Body of pancreas (tissue), 4 donors: ENCODE measurements around the gene SLC29A4. TPM values are rescaled to one million over a fixed set of nuclear protein-coding genes. Genes with fewer than 3 reads are reported as not detected.
A peak's percentile ranks its signal among the peaks of the same experiment; 100 is the strongest.
"Not testable (repeated sequence)": the region's sequence is repeated elsewhere in the genome, so short reads cannot be mapped to it uniquely, and the experiment has no call there.

Experiments used
- ATAC-seq: fragments of 150-250 bp; one replicate; pipeline ENCODE4 v1.9.1; 2016
- DNase-seq, 4 donors: peaks; one replicate each; pipeline ENCODE4 v3.0.0-alpha.2; 2019
- H3K27ac ChIP-seq, 4 donors: fragments of 200-600 bp; sonication (generic); 1 replicate in 3 of 4; 2 replicates in 1 of 4; pipeline versions ENCODE4 v1.5.1 to v1.6.1; 2016 to 2019; ENCODE audit warnings: mild to moderate bottlenecking in 1 of 4, mixed read lengths in 1 of 4, moderate library complexity in 1 of 4
- H3K27me3 ChIP-seq, 2 donors: fragments of 200-600 bp; sonication (generic); one replicate each; pipeline ENCODE4 v1.6.0; 2016; ENCODE audit warnings: mild to moderate bottlenecking in 1 of 2
- H3K36me3 ChIP-seq, 2 donors: fragments of 200-600 bp; sonication (generic); replicated peaks in 1 of 2; 2 replicates each; pipeline ENCODE4 v1.5.1; 2016; ENCODE audit warnings: low read depth in 2 of 2; ENCODE audit not compliant: insufficient read depth in 1 of 2
- H3K4me1 ChIP-seq: fragments of 200-600 bp; sonication (generic); one replicate; pipeline ENCODE4 v1.6.0; 2016
- H3K4me3 ChIP-seq, 2 donors: fragments of 200-600 bp; sonication (generic); 1 replicate in 1 of 2; 2 replicates in 1 of 2; pipeline ENCODE4 v1.5.1; 2016 to 2019
- H3K9me3 ChIP-seq, 3 donors: fragments of 200-600 bp; sonication (generic); 1 replicate in 2 of 3; 2 replicates in 1 of 3; pipeline ENCODE4 v1.5.1; 2016
- POLR2A ChIP-seq, 3 donors: fragments of 450-650 bp; IDR thresholded peaks; one replicate each; pipeline ENCODE4 v1.6.1; 2016; ENCODE audit warnings: antibody characterized with exemption in 3 of 3, mild to moderate bottlenecking in 2 of 3
- WGBS, 2 donors: methylation state at CpG; one replicate each; pipeline ENCODE4 v1.1.5; 2017; 5-methylcytosine and 5-hydroxymethylcytosine counted together
- intact Hi-C: fragments of 100-400 bp; cut with DNase I; formaldehyde crosslinking; loops from one replicate; pipeline ENCODE4 v1.15.1; 2023
- total RNA-seq, 2 donors: library from RNA; depleted of rRNA; stranded (reverse); fragments of >200 nt; gene quantifications; one replicate each; pipeline ENCODE4 v1.1.0, GENCODE V29; 2016
- TF ChIP-seq, protein P1 (sequence below), 7 experiments: fragments of 450-650 bp in 4 of 7; fragments of 200-600 bp in 3 of 7; sonication (generic) in 3 of 7; IDR thresholded peaks; one replicate each; pipeline ENCODE4 v1.5.1; 2016 to 2019; ENCODE audit warnings: antibody characterized with exemption in 7 of 7

SLC29A4 gene
- total RNA-seq, 2 donors from 2014 or later: 13.2 to 24.4 TPM

DNA sequence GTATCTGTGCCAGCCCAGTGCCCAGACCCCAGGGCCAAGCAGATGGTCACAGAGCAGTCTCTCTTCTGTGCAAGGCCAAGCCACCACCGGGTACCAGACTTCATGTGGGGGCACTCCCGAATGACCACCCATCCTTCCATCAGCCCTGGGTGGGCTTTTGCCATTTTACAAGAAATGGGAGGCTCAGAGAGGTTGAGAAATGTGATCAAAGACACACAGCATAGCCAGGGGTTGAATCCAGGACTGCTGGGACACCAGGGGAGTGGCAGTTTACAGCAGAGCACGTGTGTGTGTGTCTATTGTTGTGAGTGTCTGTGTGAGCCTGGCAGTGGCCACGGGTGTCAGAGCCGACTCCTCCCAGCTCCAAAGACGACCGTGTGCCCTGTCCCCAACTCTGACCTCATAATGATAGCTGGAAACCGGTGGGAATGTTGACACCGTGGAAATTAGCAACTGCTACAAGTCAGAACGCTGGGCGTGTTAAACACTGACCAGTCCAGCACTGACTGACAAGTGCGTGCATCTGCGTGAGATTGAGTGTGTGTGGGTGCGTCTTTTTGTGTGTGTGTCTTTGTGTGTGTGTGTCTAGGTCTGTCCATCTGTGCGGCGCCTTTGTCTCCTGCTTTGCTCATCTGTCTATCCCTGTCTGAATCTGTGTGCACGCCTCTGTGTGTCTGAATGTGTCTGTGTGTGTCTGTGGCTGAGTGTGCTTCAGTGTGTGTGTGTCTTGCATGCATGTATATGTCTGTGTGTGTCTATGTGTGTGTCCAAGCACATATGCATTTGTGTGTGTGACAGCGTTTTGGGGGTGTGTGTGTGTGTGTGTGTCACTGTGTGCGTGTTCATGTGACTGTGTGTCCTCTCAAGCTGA, 17.2 kb upstream of the SLC29A4 start:
- DNase-seq (no peak), ATAC-seq (no peak)
- Histone ChIP-seq H3K9me3 (no peaks in the 10 kb centered on the region), H3K27ac (no peak overlapping the region), H3K27me3 (no peaks in the 10 kb centered on the region), H3K36me3 (no peaks in the 10 kb centered on the region), H3K4me1 (no peaks in the 10 kb centered on the region), H3K4me3 (no peak overlapping the region)
- no peak for TF ChIP-seq POLR2A (IDR thresholded peaks at IDR 0.05)
- TF ChIP-seq, protein P1, sequence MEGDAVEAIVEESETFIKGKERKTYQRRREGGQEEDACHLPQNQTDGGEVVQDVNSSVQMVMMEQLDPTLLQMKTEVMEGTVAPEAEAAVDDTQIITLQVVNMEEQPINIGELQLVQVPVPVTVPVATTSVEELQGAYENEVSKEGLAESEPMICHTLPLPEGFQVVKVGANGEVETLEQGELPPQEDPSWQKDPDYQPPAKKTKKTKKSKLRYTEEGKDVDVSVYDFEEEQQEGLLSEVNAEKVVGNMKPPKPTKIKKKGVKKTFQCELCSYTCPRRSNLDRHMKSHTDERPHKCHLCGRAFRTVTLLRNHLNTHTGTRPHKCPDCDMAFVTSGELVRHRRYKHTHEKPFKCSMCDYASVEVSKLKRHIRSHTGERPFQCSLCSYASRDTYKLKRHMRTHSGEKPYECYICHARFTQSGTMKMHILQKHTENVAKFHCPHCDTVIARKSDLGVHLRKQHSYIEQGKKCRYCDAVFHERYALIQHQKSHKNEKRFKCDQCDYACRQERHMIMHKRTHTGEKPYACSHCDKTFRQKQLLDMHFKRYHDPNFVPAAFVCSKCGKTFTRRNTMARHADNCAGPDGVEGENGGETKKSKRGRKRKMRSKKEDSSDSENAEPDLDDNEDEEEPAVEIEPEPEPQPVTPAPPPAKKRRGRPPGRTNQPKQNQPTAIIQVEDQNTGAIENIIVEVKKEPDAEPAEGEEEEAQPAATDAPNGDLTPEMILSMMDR (IDR thresholded peaks at IDR 0.05): no peak
- WGBS, 2 donors: 46 to 54% methylated on average over 5 to 19 of the region's 19 CpGs
- intact Hi-C loops: no loop called here

DNA sequence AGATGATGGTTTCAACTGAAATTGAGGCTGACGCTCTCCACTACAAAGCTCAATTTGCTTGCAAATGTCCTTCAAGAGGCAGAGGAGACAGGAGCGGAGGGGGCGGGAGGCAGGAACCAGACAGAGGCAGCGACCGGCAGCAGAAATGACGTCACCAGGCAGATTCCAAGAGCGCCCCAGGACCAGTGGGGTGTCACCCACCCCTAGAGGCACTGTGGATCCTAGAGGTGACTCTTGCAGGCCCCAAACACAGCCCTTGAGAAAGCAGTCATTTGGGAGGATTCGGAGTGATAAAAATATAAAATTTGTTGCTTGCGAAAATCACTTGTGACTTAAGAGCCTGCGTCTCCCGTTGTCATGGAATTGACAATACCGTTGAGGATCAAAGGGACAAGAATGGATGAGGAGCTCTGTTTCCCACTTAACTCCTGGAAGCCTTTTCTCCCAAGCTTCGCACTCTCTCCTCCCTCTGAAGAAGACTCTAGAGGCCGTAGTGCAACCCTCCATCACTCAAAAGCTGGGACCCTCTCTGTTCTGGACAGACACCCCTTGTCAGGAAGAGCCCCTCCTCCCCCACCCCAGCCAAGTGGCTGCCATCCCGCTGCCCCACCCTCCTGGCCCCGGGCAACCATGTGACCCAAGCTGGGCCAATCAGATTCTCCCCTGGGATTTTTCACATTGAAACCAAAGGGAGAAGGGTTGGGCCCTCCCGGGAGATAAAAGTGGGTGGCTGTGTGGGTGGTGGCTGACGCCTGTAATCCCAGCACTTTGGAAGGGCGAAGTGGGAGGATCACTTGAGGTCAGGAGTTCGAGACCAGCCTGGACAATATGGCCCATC, 16.3 kb upstream of the SLC29A4 start:
- Histone ChIP-seq H3K27ac (no peak overlapping the region), H3K36me3 (no peaks in the 10 kb centered on the region), H3K4me1 (no peaks in the 10 kb centered on the region), H3K4me3 (no peak overlapping the region), H3K9me3 (no peaks in the 10 kb centered on the region), H3K27me3 (no peaks in the 10 kb centered on the region)
- intact Hi-C loops: no loop called here
- no peak for TF ChIP-seq POLR2A (IDR thresholded peaks at IDR 0.05)
- TF ChIP-seq, protein P1 (IDR thresholded peaks at IDR 0.05): no peak
- WGBS, 2 donors: 65 to 75% methylated on average over 18 to 20 of the region's 20 CpGs
- no peak for ATAC-seq
- no peak for DNase-seq

GRCh38 chr7:5267829-5268228, 14.9 kb upstream of the SLC29A4 start:
- H3K36me3 ChIP-seq, ATAC-seq, H3K27ac ChIP-seq, H3K4me3 ChIP-seq, DNase-seq, intact Hi-C loops, H3K27me3 ChIP-seq, H3K4me1 ChIP-seq, H3K9me3 ChIP-seq: not testable (repeated sequence)
- 78 to 82% methylated on average over 8 of the region's 8 CpGs for WGBS, 2 donors

- DNase-seq, H3K27me3 ChIP-seq, H3K9me3 ChIP-seq, ATAC-seq, H3K4me3 ChIP-seq, H3K36me3 ChIP-seq, H3K27ac ChIP-seq, intact Hi-C loops: not testable (repeated sequence)
- 80 to 91% methylated on average over 10 to 12 of the region's 12 CpGs for WGBS, 2 donors
- H3K4me1 ChIP-seq: peaks cover 25% of the 10 kb centered on the region
Measured at GRCh38 chr7:5269992-5270657, 12.6 kb upstream of the SLC29A4 start.

- Histone ChIP-seq H3K36me3 (no peaks in the 10 kb centered on the region), H3K4me1 (peaks cover 26% of the 10 kb centered on the region), H3K4me3 (no peak overlapping the region), H3K27me3 (no peaks in the 10 kb centered on the region), H3K9me3 (no peaks in the 10 kb centered on the region), H3K27ac (no peak overlapping the region)
- WGBS, 2 donors: 30% methylated on average over 6 of the region's 6 CpGs; no CpG with 5 or more reads in 1 of the 2 donors
- intact Hi-C loops: no loop called here
- no peak for DNase-seq
- no peak for ATAC-seq
- TF ChIP-seq, protein P1 (IDR thresholded peaks at IDR 0.05): no peak
- TF ChIP-seq POLR2A (IDR thresholded peaks at IDR 0.05): no peak
Measured at GRCh38 chr7:5270788-5271187, 12.0 kb upstream of the SLC29A4 start.

GRCh38 chr7:5273831-5274405, 8.8 kb upstream of the SLC29A4 start:
- DNase-seq (peak; percentile 56 to 80 (median 71)), ATAC-seq (peak; percentile 80)
- WGBS, 2 donors: 10 to 17% methylated on average over 12 to 18 of the region's 18 CpGs
- H3K36me3 ChIP-seq, H3K4me3 ChIP-seq, H3K27me3 ChIP-seq, intact Hi-C loops, H3K9me3 ChIP-seq: not testable (repeated sequence)
- Histone ChIP-seq H3K4me1 (peaks cover 26% of the 10 kb centered on the region), H3K27ac (peak overlapping the region; percentile 74 to 83 (median 78))
